HG02973 (cell line): ENCODE data around the gene AMOTL1.
A peak's percentile ranks its signal among the peaks of the same experiment; 100 is the strongest.
"Not testable (repeated sequence)": the region's sequence is repeated elsewhere in the genome, so short reads cannot be mapped to it uniquely, and the experiment has no call there.

Experiments used
- ATAC-seq: cut with Tn5 transposase; IDR thresholded peaks from one replicate; pipeline ENCODE4 v1.9.1; 2021; ENCODE audit warnings: moderate library complexity; ENCODE audit not compliant: unreplicated experiment

Gene AMOTL1

GRCh38 chr11:94876222-94876621, 108.1 kb downstream of the AMOTL1 start:
- ATAC-seq = no peak

- ATAC-seq = peak; percentile 95
These were observed 108.7 kb downstream of the AMOTL1 start for GRCh38 chr11:94876645-94877442.

- ATAC-seq = no peak
These were observed 109.5 kb downstream of the AMOTL1 start for GRCh38 chr11:94877443-94878200.

- no peak for ATAC-seq
These were observed 110.8 kb downstream of the AMOTL1 start for GRCh38 chr11:94879006-94879405.

GRCh38 chr11:94880216-94880615, 112.1 kb downstream of the AMOTL1 start:
- no peak for ATAC-seq

GRCh38 chr11:94882931-94883330, 114.8 kb downstream of the AMOTL1 start:
- no peak for ATAC-seq

GRCh38 chr11:94883878-94884277, 115.7 kb downstream of the AMOTL1 start:
- no peak for ATAC-seq

GRCh38 chr11:94884376-94884775, 116.2 kb downstream of the AMOTL1 start:
- ATAC-seq = no peak

GRCh38 chr11:94885133-94885532, 117.0 kb downstream of the AMOTL1 start:
- peak; percentile 73 for ATAC-seq

- peak; percentile 9 for ATAC-seq
These were observed 117.4 kb downstream of the AMOTL1 start for GRCh38 chr11:94885581-94885980.

GRCh38 chr11:94888204-94888603, 120.0 kb downstream of the AMOTL1 start:
- no peak for ATAC-seq

GRCh38 chr11:94895451-94895850, 127.3 kb downstream of the AMOTL1 start:
- ATAC-seq = no peak

- ATAC-seq = no peak
These were observed 127.8 kb downstream of the AMOTL1 start for GRCh38 chr11:94895971-94896370.

GRCh38 chr11:94897330-94897768, 129.2 kb downstream of the AMOTL1 start:
- ATAC-seq = no peak

GRCh38 chr11:94907226-94907625, 139.1 kb downstream of the AMOTL1 start:
- ATAC-seq = no peak

- ATAC-seq = no peak
These were observed 141.2 kb downstream of the AMOTL1 start for GRCh38 chr11:94909371-94909820.

GRCh38 chr11:94910270-94910669, 142.1 kb downstream of the AMOTL1 start:
- ATAC-seq = no peak

GRCh38 chr11:94910779-94911178, 142.6 kb downstream of the AMOTL1 start:
- no peak for ATAC-seq

- ATAC-seq = no peak
These were observed 144.7 kb downstream of the AMOTL1 start for GRCh38 chr11:94912806-94913205.

- ATAC-seq = not testable (repeated sequence)
These were observed 145.7 kb downstream of the AMOTL1 start for GRCh38 chr11:94913718-94914394.

GRCh38 chr11:94920311-94920710, 152.2 kb downstream of the AMOTL1 start:
- no peak for ATAC-seq
